RWPE2 (cell line): ENCODE results near the gene SCARB1.

Source experiments
- ATAC-seq: fragments of 200-7000 bp; cut with Tn5 transposase; 3 replicates; pipeline ENCODE4 v1.9.1; 2021; ENCODE audit warnings: low read depth
- DNase-seq: peaks from one replicate; pipeline ENCODE4 v3.0.0-alpha.2; 2020; ENCODE audit warnings: low spot score
- H3K27ac ChIP-seq: fragments of 450-650 bp; 2 replicates; pipeline ENCODE4 v1.5.1; 2017; ENCODE audit warnings: mild to moderate bottlenecking; ENCODE audit not compliant: poor library complexity, severe bottlenecking
- H3K27me3 ChIP-seq: fragments of 250-450 bp; sonication (Bioruptor Pico); 2 replicates; pipeline ENCODE4 v1.5.1; 2021; ENCODE audit warnings: mild to moderate bottlenecking, moderate library complexity; ENCODE audit not compliant: insufficient read depth, poor library complexity, severe bottlenecking
- H3K36me3 ChIP-seq: fragments of 250-450 bp; sonication (Bioruptor Pico); 2 replicates; pipeline ENCODE4 v1.5.1; 2020; ENCODE audit warnings: low read depth, mild to moderate bottlenecking, moderate library complexity
- H3K4me1 ChIP-seq: fragments of 250-450 bp; sonication (Bioruptor Pico); 2 replicates; pipeline ENCODE4 v1.5.1; 2021; ENCODE audit warnings: mild to moderate bottlenecking, moderate library complexity; ENCODE audit not compliant: insufficient read depth, poor library complexity, severe bottlenecking
- H3K4me3 ChIP-seq: fragments of 250-450 bp; sonication (Bioruptor Pico); 2 replicates; pipeline ENCODE4 v1.5.1; 2021; ENCODE audit warnings: mild to moderate bottlenecking, moderate library complexity; ENCODE audit not compliant: severe bottlenecking
- H3K9me3 ChIP-seq: fragments of 250-450 bp; sonication (Bioruptor Pico); 2 replicates; pipeline ENCODE4 v1.5.1; 2021; ENCODE audit warnings: mild to moderate bottlenecking, moderate library complexity; ENCODE audit not compliant: severe bottlenecking
- TF ChIP-seq, protein P1 (sequence below): fragments of 450-650 bp; IDR thresholded peaks from one replicate; pipeline ENCODE4 v1.5.1; 2017; ENCODE audit warnings: mild to moderate bottlenecking, moderate library complexity; ENCODE audit not compliant: poor library complexity, severe bottlenecking

The SCARB1 gene

DNA sequence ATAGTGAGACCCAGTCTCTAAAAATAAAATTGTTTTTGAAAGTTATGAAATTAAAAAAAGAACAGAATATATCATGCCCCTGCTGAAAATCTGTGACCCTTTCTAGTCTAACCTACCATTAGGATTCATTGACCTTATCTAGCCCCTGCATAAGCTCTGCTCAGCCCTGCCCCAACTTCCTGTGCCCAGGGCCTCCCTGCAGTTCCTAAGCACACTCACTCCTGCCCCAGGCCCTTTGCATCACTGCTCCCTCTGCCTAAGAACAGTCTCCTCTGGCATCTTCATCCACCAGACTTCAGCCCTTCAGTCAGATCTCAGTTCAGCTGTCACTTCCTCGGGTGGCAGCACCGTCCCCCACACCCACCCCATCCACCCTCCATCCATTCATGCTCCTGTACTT lies 55.4 kb downstream of the SCARB1 start:
- no peaks in the 10 kb centered on the region for H3K9me3 ChIP-seq
- no peaks in the 10 kb centered on the region for H3K4me1 ChIP-seq
- ATAC-seq: no peak
- H3K27me3 ChIP-seq: no peaks in the 10 kb centered on the region
- no peak overlapping the region for H3K27ac ChIP-seq
- TF ChIP-seq, protein P1, sequence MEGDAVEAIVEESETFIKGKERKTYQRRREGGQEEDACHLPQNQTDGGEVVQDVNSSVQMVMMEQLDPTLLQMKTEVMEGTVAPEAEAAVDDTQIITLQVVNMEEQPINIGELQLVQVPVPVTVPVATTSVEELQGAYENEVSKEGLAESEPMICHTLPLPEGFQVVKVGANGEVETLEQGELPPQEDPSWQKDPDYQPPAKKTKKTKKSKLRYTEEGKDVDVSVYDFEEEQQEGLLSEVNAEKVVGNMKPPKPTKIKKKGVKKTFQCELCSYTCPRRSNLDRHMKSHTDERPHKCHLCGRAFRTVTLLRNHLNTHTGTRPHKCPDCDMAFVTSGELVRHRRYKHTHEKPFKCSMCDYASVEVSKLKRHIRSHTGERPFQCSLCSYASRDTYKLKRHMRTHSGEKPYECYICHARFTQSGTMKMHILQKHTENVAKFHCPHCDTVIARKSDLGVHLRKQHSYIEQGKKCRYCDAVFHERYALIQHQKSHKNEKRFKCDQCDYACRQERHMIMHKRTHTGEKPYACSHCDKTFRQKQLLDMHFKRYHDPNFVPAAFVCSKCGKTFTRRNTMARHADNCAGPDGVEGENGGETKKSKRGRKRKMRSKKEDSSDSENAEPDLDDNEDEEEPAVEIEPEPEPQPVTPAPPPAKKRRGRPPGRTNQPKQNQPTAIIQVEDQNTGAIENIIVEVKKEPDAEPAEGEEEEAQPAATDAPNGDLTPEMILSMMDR: no peak
- peaks cover 44% of the 10 kb centered on the region for H3K36me3 ChIP-seq
- no peak overlapping the region for H3K4me3 ChIP-seq
- DNase-seq: no peak

DNA sequence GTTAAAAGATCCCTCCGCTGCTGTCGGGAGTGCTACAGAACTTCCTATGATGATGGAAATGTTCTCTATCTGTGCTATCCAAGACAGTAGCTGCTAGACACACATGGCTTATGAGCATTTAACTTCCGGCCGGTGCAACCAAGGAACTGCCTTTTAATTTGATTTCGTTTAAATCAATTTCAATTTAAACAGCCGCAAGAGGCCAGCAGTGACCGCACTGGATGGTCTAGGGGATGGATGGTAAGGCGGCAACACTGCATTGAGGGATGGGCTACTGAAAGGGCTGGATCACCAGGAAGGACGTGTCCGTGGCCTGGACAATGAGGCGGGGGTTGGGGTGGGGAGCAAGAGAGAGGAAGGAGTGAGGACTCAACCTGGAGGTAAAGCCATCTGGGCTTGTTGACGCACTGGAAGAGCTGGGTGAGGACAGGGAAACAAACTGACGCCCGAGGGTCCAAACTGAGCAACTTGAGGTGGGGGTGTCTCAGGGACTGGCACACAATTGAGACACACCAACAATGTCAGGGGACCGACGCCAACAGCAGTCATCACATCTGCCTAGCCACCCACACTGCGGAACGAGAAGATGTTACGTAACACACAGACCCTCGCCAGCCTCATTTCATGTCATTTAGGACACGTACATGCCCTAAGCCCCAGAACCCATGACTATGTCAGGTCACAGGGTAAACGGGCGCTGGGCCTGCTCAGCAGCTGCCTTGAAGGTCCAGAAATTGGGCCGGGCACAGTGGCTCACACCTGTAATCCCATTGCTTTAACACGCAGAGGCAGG lies 57.6 kb downstream of the SCARB1 start:
- ATAC-seq (no peak), DNase-seq (no peak)
- no peaks in the 10 kb centered on the region for H3K27me3 ChIP-seq
- no peaks in the 10 kb centered on the region for H3K9me3 ChIP-seq
- no peak overlapping the region for H3K4me3 ChIP-seq
- no peaks in the 10 kb centered on the region for H3K4me1 ChIP-seq
- TF ChIP-seq, protein P1: no peak
- H3K27ac ChIP-seq: no peak overlapping the region
- H3K36me3 ChIP-seq: peaks cover 40% of the 10 kb centered on the region

DNA sequence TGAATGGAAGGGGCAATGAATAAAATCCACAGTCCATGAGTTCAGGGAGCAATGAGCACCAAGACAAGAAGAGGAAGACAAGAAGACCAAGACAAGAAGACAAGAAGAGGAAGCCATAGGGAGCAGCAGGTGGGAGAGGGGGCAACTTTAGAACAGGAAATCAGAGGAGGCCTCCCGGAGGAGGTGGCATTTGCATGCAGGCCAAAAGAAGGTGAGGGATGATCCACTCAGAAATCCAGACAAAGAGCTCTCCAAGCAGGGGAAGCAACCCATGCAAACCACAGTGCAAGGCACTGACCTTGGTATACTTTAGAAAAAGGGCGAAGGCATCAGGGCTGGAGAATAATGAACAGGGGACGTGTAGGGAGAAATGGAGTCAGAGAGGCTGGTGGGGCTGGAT lies 58.6 kb downstream of the SCARB1 start:
- no peaks in the 10 kb centered on the region for H3K9me3 ChIP-seq
- no peaks in the 10 kb centered on the region for H3K4me1 ChIP-seq
- H3K27ac ChIP-seq: no peak overlapping the region
- DNase-seq (no peak), ATAC-seq (no peak)
- no peak overlapping the region for H3K4me3 ChIP-seq
- no peaks in the 10 kb centered on the region for H3K27me3 ChIP-seq
- H3K36me3 ChIP-seq: peaks cover 41% of the 10 kb centered on the region
- TF ChIP-seq, protein P1: no peak

DNA sequence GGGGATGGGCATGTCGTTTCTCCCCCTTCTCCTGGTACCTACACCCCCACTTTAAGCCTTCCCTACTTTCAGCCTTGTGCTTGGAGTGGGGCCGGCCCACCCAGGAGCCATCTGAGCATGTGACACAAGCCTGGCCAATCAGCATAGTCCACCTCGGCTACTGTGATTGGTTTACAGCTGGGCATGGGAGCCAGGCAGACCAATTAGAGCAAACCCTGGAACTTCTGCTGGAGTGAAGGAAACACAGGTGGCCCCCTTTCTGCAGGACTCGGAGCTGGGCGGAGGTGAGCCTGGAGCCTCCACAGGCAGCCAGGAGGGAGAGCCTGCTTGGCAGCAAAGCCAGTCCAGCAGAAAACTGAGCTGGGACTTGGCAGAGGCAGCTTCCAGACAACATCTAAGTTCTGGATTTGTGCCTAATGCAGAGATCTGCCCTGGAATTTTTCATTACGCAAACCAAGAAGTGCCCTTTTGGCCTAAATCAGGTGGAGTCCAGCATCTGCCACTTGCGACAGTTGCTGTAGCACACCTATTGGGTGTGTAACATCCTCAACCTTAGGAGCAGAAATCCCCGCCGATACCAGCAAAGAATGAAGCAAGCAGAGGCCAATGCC lies 59.5 kb downstream of the SCARB1 start:
- ATAC-seq (peak; percentile 51; the same call in 2 of the 3 replicates), DNase-seq (no peak)
- peaks cover 37% of the 10 kb centered on the region for H3K36me3 ChIP-seq
- no peak overlapping the region for H3K4me3 ChIP-seq
- no peaks in the 10 kb centered on the region for H3K9me3 ChIP-seq
- no peaks in the 10 kb centered on the region for H3K4me1 ChIP-seq
- TF ChIP-seq, protein P1: no peak
- no peaks in the 10 kb centered on the region for H3K27me3 ChIP-seq
- no peak overlapping the region for H3K27ac ChIP-seq

DNA sequence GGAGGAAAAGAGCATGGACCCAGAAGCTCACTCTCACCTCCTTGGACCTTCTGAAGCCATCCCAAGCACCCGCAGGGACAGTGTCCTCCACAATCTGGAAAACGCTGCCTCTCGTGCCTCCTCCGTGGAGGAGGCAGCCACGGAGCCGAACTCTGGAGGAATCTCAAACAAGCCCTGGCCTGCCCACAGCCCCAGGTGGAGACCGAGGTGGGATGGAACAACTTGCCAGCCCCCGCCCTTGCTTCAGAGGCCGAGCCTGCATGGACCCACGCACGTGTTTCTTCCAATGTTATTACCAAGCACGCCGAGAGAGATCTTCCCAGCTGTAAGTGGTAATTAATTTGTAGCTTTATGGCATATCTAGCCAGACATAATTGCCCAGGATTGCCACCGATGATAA lies 61.3 kb downstream of the SCARB1 start:
- TF ChIP-seq, protein P1: no peak
- no peak overlapping the region for H3K4me3 ChIP-seq
- H3K27me3 ChIP-seq: no peaks in the 10 kb centered on the region
- ATAC-seq (no peak), DNase-seq (peak; percentile 51)
- H3K27ac ChIP-seq: no peak overlapping the region
- no peaks in the 10 kb centered on the region for H3K9me3 ChIP-seq
- peaks cover 55% of the 10 kb centered on the region for H3K36me3 ChIP-seq
- no peaks in the 10 kb centered on the region for H3K4me1 ChIP-seq
